AG04450 (cell line): ENCODE data around the gene CD1B. TPM values are rescaled to one million over a fixed set of nuclear protein-coding genes. Genes with fewer than 3 reads are reported as not detected.

Experiments used
- CTCF ChIA-PET: fragments of 300-600, 350-600 bp; formaldehyde crosslinking; extraction: SDS; loops from one replicate; lab custom pipeline; 2022; ENCODE audit warnings: antibody characterized with exemption, inconsistent platforms; lab: Charles Lee
- POLR2A ChIA-PET: fragments of 350-600 bp; formaldehyde crosslinking; extraction: SDS; loops from one replicate; lab custom pipeline; 2021; ENCODE audit warnings: antibody characterized with exemption, inconsistent platforms; lab: Yijun Ruan, JAX
- DNase-seq: peaks from one replicate; pipeline ENCODE4 v3.0.0-alpha.2; 2011; ENCODE audit warnings: low read depth, low spot score
- H3K27ac ChIP-seq: one replicate; pipeline ENCODE4 v1.5.1; 2012; ENCODE audit warnings: low read depth, low read length, control low read depth
- H3K27me3 ChIP-seq: one replicate; pipeline ENCODE4 v1.6.0; 2012; ENCODE audit warnings: low read length; ENCODE audit not compliant: control insufficient read depth, insufficient read depth
- H3K4me3 ChIP-seq: 2 replicates; pipeline ENCODE4 v1.5.1; 2011; ENCODE audit warnings: mild to moderate bottlenecking, low read depth, low read length, control low read depth
- H3K9me3 ChIP-seq: 2 replicates; pipeline ENCODE4 v1.5.1; 2012; ENCODE audit warnings: low read length; ENCODE audit not compliant: control insufficient read depth, insufficient read depth
- polyA plus RNA-seq: library from polyadenylated mRNA; depleted of rRNA; stranded (reverse); fragments of >200 nt; gene quantifications from 2 replicates; pipeline ENCODE4 v1.2.3, GENCODE V29; 2011
- TF ChIP-seq, protein P1 (sequence below): IDR thresholded peaks from 2 replicates; pipeline ENCODE4 v1.5.1; 2011; ENCODE audit warnings: low read depth, low read length, control low read depth, inconsistent platforms

The CD1B gene
- polyA plus RNA-seq, 1 experiment: not detected

DNA sequence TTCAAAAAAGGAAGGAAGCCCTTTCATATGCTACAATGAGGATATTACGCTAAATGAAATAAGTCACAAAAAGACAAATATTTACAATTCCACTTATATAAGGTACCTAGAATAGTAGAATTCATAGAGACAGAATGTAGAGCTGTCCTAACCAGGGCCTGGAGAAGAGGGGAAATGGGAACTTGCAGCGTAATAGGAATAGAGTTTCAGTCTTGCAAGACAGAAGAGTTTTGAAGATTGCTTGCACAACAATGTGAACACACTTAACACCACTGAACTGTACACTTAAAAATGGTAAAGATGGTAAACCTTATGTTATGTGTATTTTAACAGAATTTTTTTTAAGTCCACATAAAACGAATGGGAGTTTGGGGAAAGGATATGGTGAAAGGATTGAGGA is 2.9 kb downstream of the CD1B start:
- DNase-seq: no peak
- CTCF ChIA-PET: no interaction called here
- POLR2A ChIA-PET: no interaction called here
- Histone ChIP-seq H3K4me3 (no peak overlapping the region), H3K9me3 (no peaks in the 10 kb centered on the region; the same call in none of the 2 replicates), H3K27ac (no peak overlapping the region), H3K27me3 (no peaks in the 10 kb centered on the region)
- TF ChIP-seq, protein P1, sequence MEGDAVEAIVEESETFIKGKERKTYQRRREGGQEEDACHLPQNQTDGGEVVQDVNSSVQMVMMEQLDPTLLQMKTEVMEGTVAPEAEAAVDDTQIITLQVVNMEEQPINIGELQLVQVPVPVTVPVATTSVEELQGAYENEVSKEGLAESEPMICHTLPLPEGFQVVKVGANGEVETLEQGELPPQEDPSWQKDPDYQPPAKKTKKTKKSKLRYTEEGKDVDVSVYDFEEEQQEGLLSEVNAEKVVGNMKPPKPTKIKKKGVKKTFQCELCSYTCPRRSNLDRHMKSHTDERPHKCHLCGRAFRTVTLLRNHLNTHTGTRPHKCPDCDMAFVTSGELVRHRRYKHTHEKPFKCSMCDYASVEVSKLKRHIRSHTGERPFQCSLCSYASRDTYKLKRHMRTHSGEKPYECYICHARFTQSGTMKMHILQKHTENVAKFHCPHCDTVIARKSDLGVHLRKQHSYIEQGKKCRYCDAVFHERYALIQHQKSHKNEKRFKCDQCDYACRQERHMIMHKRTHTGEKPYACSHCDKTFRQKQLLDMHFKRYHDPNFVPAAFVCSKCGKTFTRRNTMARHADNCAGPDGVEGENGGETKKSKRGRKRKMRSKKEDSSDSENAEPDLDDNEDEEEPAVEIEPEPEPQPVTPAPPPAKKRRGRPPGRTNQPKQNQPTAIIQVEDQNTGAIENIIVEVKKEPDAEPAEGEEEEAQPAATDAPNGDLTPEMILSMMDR: no peak

DNA sequence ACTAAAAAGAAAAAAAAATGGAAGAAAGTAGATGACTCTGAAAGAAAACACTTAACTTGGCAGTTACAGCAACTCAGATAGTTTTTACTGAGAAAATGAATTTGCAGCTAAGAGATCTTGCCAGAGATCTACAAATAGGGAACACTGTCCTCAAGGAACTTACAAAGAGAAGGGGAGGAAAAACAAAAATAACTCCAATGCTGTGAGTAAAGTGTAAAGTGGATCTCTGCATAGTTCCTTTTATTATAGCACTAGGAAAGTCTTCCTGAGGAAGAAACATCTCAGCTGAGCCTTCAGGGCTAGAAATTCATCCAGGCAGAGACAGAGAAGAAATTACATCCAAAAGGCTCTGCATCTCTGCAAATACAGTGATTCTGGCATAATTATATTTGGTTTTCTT is 3.9 kb downstream of the CD1B start:
- Histone ChIP-seq H3K9me3 (no peaks in the 10 kb centered on the region; the same call in none of the 2 replicates), H3K27ac (no peak overlapping the region), H3K27me3 (no peaks in the 10 kb centered on the region), H3K4me3 (no peak overlapping the region)
- no peak for DNase-seq
- TF ChIP-seq, protein P1: no peak
- CTCF ChIA-PET: interaction anchor here (0.6 kb wide), 1 partner anchor 143 kb away, joined by 3 read pairs; no protein-coding TSS in a partner anchor
- POLR2A ChIA-PET: no interaction called here

DNA sequence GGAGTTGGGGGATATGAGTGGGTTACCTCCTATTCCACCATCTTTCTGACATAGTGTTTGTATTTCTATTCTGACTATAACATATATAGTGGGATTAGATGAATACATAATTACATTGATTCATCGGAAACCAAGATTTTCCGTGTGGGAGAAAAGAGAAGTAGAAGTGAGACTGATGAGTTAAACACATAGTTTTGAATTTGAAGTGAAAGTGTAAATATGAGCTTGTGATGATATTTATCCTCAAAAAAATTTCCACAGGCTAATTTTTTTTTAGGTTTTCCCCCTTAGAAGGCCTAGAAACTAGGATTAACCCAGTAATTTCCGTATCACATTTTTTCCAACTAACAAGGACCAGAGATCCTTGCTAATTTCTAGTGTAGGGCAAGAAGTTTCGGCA is 6.9 kb downstream of the CD1B start:
- DNase-seq: no peak
- Histone ChIP-seq H3K27me3 (no peaks in the 10 kb centered on the region), H3K4me3 (no peak overlapping the region), H3K9me3 (no peaks in the 10 kb centered on the region; the same call in none of the 2 replicates), H3K27ac (no peak overlapping the region)
- POLR2A ChIA-PET: no interaction called here
- TF ChIP-seq, protein P1: no peak
- CTCF ChIA-PET: no interaction called here

GRCh38 chr1:158323866-158324265 is 7.5 kb downstream of the CD1B start:
- DNase-seq: no peak
- Histone ChIP-seq H3K27me3 (no peaks in the 10 kb centered on the region), H3K9me3 (no peaks in the 10 kb centered on the region; the same call in none of the 2 replicates), H3K27ac (no peak overlapping the region), H3K4me3 (no peak overlapping the region)
- POLR2A ChIA-PET: no interaction called here
- CTCF ChIA-PET: no interaction called here
- TF ChIP-seq, protein P1: no peak

- ChIA-PET CTCF (no interaction called here), POLR2A (no interaction called here)
- DNase-seq: no peak
- no peaks in the 10 kb centered on the region for H3K27me3 ChIP-seq
- TF ChIP-seq, protein P1: no peak
- H3K9me3 ChIP-seq: no peaks in the 10 kb centered on the region
- H3K27ac ChIP-seq: no peak overlapping the region
- no peak overlapping the region for H3K4me3 ChIP-seq
Measured at GRCh38 chr1:158311066-158311465, 20.3 kb downstream of the CD1B start.
